IMR-90 (cell line): Measurements from ENCODE around the gene SRPK1. TPM values are rescaled to one million over a fixed set of nuclear protein-coding genes. Genes with fewer than 3 reads are reported as not detected.

ENCODE experiments used
- ATAC-seq: fragments of 200-7000 bp; cut with Tn5 transposase; 2 replicates; pipeline ENCODE4 v1.9.1; 2020; ENCODE audit warnings: low read depth, mild to moderate bottlenecking, moderate library complexity
- BruUV-seq: library from RNA; stranded (reverse); fragments of 400-500 nt; replicated peaks from 2 replicates; lab custom pipeline; 2021; lab: Mats Ljungman, UMichigan
- CTCF ChIA-PET: fragments of 300-600 bp; formaldehyde crosslinking; extraction: SDS; loops from one replicate; lab custom pipeline; 2021; ENCODE audit warnings: antibody characterized with exemption; lab: Yijun Ruan, JAX
- POLR2A ChIA-PET: fragments of 300-600 bp; sonication (Branson Sonifier 250); formaldehyde crosslinking; loops from one replicate; lab custom pipeline; 2022; ENCODE audit warnings: antibody characterized with exemption; ENCODE audit not compliant: unreplicated experiment; lab: Charles Lee
- DNase-seq: peaks from one replicate; pipeline ENCODE4 v3.0.0; 2013
- H2AFZ ChIP-seq: replicated peaks from 2 replicates; pipeline ENCODE3; 2013; ENCODE audit warnings: low read length, mild to moderate bottlenecking; ENCODE audit not compliant: poor library complexity
- H2AK5ac ChIP-seq: 2 replicates; pipeline ENCODE4 v1.6.1; 2013; ENCODE audit warnings: low read depth, low read length, inconsistent platforms
- H2AK9ac ChIP-seq: replicated peaks from 2 replicates; pipeline ENCODE3; 2013; ENCODE audit warnings: mild to moderate bottlenecking, low read depth, low read length, moderate library complexity; ENCODE audit not compliant: poor library complexity
- H2BK120ac ChIP-seq: 2 replicates; pipeline ENCODE4 v1.6.1; 2013; ENCODE audit warnings: low read depth, low read length, inconsistent platforms
- H2BK15ac ChIP-seq: 3 replicates; pipeline ENCODE4 v1.6.1; 2013; ENCODE audit warnings: low read depth, low read length, inconsistent platforms
- H2BK20ac ChIP-seq: 2 replicates; pipeline ENCODE4 v1.6.1; 2013; ENCODE audit warnings: low read depth, mild to moderate bottlenecking, inconsistent platforms, low read length, moderate library complexity
- H2BK5ac ChIP-seq: 2 replicates; pipeline ENCODE4 v1.6.1; 2013; ENCODE audit warnings: mild to moderate bottlenecking, low read depth, low read length, inconsistent platforms; ENCODE audit not compliant: poor library complexity, severe bottlenecking
- H3K14ac ChIP-seq: replicated peaks from 2 replicates; pipeline ENCODE4 v1.6.1; 2013; ENCODE audit warnings: low read depth, low read length, inconsistent platforms
- H3K18ac ChIP-seq: 2 replicates; pipeline ENCODE4 v1.6.1; 2013; ENCODE audit warnings: low read depth, low read length, control low read depth
- H3K23ac ChIP-seq: 2 replicates; pipeline ENCODE4 v1.6.1; 2013; ENCODE audit warnings: low read depth, low read length, inconsistent platforms
- H3K27ac ChIP-seq: 2 replicates; pipeline ENCODE4 v1.5.1; 2013; ENCODE audit warnings: mild to moderate bottlenecking, control low read depth, low read length; ENCODE audit not compliant: insufficient read depth
- H3K27me3 ChIP-seq: 2 replicates; pipeline ENCODE4 v1.6.1; 2013; ENCODE audit warnings: low read length; ENCODE audit not compliant: control insufficient read depth, insufficient read depth
- H3K36me3 ChIP-seq: 2 replicates; pipeline ENCODE4 v1.6.1; 2013; ENCODE audit warnings: low read length, mixed read lengths; ENCODE audit not compliant: control insufficient read depth, insufficient read depth
- H3K4ac ChIP-seq: 2 replicates; pipeline ENCODE4 v1.6.1; 2013; ENCODE audit warnings: low read depth, low read length, inconsistent platforms
- H3K4me1 ChIP-seq: 2 replicates; pipeline ENCODE4 v1.6.1; 2013; ENCODE audit warnings: low read length, mixed read lengths; ENCODE audit not compliant: control insufficient read depth, insufficient read depth
- H3K4me2 ChIP-seq: 2 replicates; pipeline ENCODE4 v1.6.1; 2013; ENCODE audit warnings: low read depth, mild to moderate bottlenecking, control low read depth, low read length, moderate library complexity
- H3K4me3 ChIP-seq: 2 replicates; pipeline ENCODE4 v1.5.1; 2013; ENCODE audit warnings: low read depth, mild to moderate bottlenecking, control low read depth, low read length, moderate library complexity; ENCODE audit not compliant: insufficient read depth
- H3K56ac ChIP-seq: 2 replicates; pipeline ENCODE4 v1.6.1; 2013; ENCODE audit warnings: low read length, inconsistent platforms; ENCODE audit not compliant: insufficient read depth; ENCODE audit errors: extremely low read depth
- H3K79me1 ChIP-seq, 2 experiments: 2 replicates each; pipeline ENCODE4 v1.6.1; 2013; ENCODE audit warnings: low read length in 2 of 2, inconsistent platforms in 1 of 2, low read depth in 1 of 2
- H3K9ac ChIP-seq: 2 replicates; pipeline ENCODE4 v1.6.1; 2013; ENCODE audit warnings: low read depth, low read length, control low read depth
- H3K9me1 ChIP-seq: 2 replicates; pipeline ENCODE4 v1.6.1; 2013; ENCODE audit warnings: low read length, inconsistent platforms; ENCODE audit not compliant: insufficient read depth
- H3K9me3 ChIP-seq: 2 replicates; pipeline ENCODE4 v1.6.1; 2013; ENCODE audit warnings: low read length; ENCODE audit not compliant: control insufficient read depth, insufficient read depth
- H4K20me1 ChIP-seq: 2 replicates; pipeline ENCODE4 v1.6.1; 2013; ENCODE audit warnings: low read length, inconsistent platforms; ENCODE audit not compliant: insufficient read depth
- H4K5ac ChIP-seq: 2 replicates; pipeline ENCODE4 v1.6.1; 2013; ENCODE audit warnings: mild to moderate bottlenecking, low read depth, low read length, control low read depth
- H4K8ac ChIP-seq, 2 experiments: 2 replicates each; pipeline ENCODE4 v1.6.1; 2013; ENCODE audit warnings: low read depth in 2 of 2, low read length in 2 of 2, control low read depth in 1 of 2, inconsistent platforms in 1 of 2
- H4K91ac ChIP-seq: 2 replicates; pipeline ENCODE4 v1.6.1; 2013; ENCODE audit warnings: low read depth, low read length, inconsistent platforms; ENCODE audit not compliant: insufficient read depth
- BHLHE40 ChIP-seq: fragments of 150-350 bp; IDR thresholded peaks from 2 replicates; pipeline ENCODE4 v1.6.1; 2016; ENCODE audit warnings: mild to moderate bottlenecking, low read depth, low read length
- CEBPB ChIP-seq: IDR thresholded peaks from 2 replicates; pipeline ENCODE4 v1.6.1; 2012; ENCODE audit warnings: low read depth, low read length, improper control_type of control experiment
- CHD1 ChIP-seq: IDR thresholded peaks from 2 replicates; pipeline ENCODE4 v1.6.1; 2012; ENCODE audit warnings: low read depth, low read length, improper control_type of control experiment
- CTCF ChIP-seq: conservative IDR thresholded peaks from 2 replicates; pipeline ENCODE4 v1.5.1; 2012; ENCODE audit warnings: mild to moderate bottlenecking, low read depth, low read length, improper control_type of control experiment
- ELK1 ChIP-seq: fragments of 150-350 bp; IDR thresholded peaks from 2 replicates; pipeline ENCODE4 v1.6.1; 2016; ENCODE audit warnings: low read depth, mild to moderate bottlenecking, low read length, moderate library complexity, borderline replicate concordance
- FOS ChIP-seq: fragments of 150-350 bp; IDR thresholded peaks from 2 replicates; pipeline ENCODE4 v1.6.1; 2016; ENCODE audit warnings: low read depth, low read length
- MAFK ChIP-seq: IDR thresholded peaks from 2 replicates; pipeline ENCODE4 v1.6.1; 2012; ENCODE audit warnings: low read depth, low read length, improper control_type of control experiment
- MAZ ChIP-seq: IDR thresholded peaks from 2 replicates; pipeline ENCODE4 v1.6.1; 2012; ENCODE audit warnings: low read depth, mild to moderate bottlenecking, low read length, improper control_type of control experiment, moderate library complexity, borderline replicate concordance
- MXI1 ChIP-seq: IDR thresholded peaks from 2 replicates; pipeline ENCODE4 v1.6.1; 2012; ENCODE audit warnings: low read depth, mild to moderate bottlenecking, low read length, moderate library complexity, borderline replicate concordance
- NFE2L2 ChIP-seq: fragments of 150-350 bp; IDR thresholded peaks from 2 replicates; pipeline ENCODE4 v1.6.1; 2016; ENCODE audit warnings: low read depth, mild to moderate bottlenecking, low read length
- POLR2A ChIP-seq: IDR thresholded peaks from 2 replicates; pipeline ENCODE4 v1.6.1; 2012; ENCODE audit warnings: mild to moderate bottlenecking, low read depth, low read length
- RAD21 ChIP-seq: IDR thresholded peaks from 2 replicates; pipeline ENCODE4 v1.6.1; 2012; ENCODE audit warnings: low read length, improper control_type of control experiment
- RCOR1 ChIP-seq: IDR thresholded peaks from 2 replicates; pipeline ENCODE4 v1.6.1; 2012; ENCODE audit warnings: mild to moderate bottlenecking, low read length, improper control_type of control experiment; ENCODE audit not compliant: insufficient replicate concordance
- RFX5 ChIP-seq: IDR thresholded peaks from 2 replicates; pipeline ENCODE4 v1.8.0; 2012; ENCODE audit warnings: low read depth, mild to moderate bottlenecking, low read length, moderate library complexity
- SMC3 ChIP-seq: fragments of 150-350 bp; IDR thresholded peaks from 2 replicates; pipeline ENCODE4 v1.6.1; 2016; ENCODE audit warnings: low read depth, mild to moderate bottlenecking, antibody characterized with exemption, low read length, moderate library complexity
- USF2 ChIP-seq: fragments of 150-350 bp; IDR thresholded peaks from 2 replicates; pipeline ENCODE4 v1.6.1; 2017; ENCODE audit warnings: mild to moderate bottlenecking, antibody characterized with exemption, low read length, low read depth
- WGBS, 2 experiments: methylation state at CpG; one replicate each; pipeline versions ENCODE4 v1.1.5 to v1.1.7; 2013; ENCODE audit warnings: missing lambda C conversion rate in 2 of 2; ENCODE audit not compliant: insufficient read length in 1 of 2; ENCODE audit errors: extremely low coverage in 2 of 2; 5-methylcytosine and 5-hydroxymethylcytosine counted together
- dilution Hi-C: fragments of 300-500 bp; cut with HindIII; formaldehyde crosslinking; loops from one replicate; pipeline ENCODE4 v1.14.3; 2018; ENCODE audit warnings: low sequenced_read_pairs; ENCODE audit not compliant: unreplicated experiment
- in situ Hi-C: fragments of 300-500 bp; cut with MboI; formaldehyde crosslinking; loops from 3 replicates; pipeline ENCODE4 v1.14.3; 2019; ENCODE audit warnings: low sequenced_read_pairs, inconsistent platforms, mixed read lengths
- intact Hi-C: fragments of 100-400 bp; cut with micrococcal nuclease; formaldehyde crosslinking; loops from 2 replicates; pipeline ENCODE4 v1.10.0; 2022
- polyA plus RNA-seq, 3 experiments: library from polyadenylated mRNA; depleted of rRNA; stranded (reverse); fragments of >200 nt; gene quantifications; 2 replicates each; pipeline ENCODE4 v1.2.3, GENCODE V29; 2012; ENCODE audit warnings: low replicate concordance in 1 of 3
- total RNA-seq: library from RNA; depleted of rRNA; stranded (reverse); fragments of >200 nt; gene quantifications from 2 replicates; pipeline ENCODE4 v1.2.3, GENCODE V29; 2012

The SRPK1 gene
- total and polyA plus RNA-seq, 2 of the 4 experiments (the other 2 are of a cell fraction): 22.5 to 44.6 TPM

- Histone ChIP-seq H2BK15ac (no peak overlapping the region), H3K4me2 (no peak overlapping the region), H3K18ac (no peak overlapping the region), H3K14ac (no peak overlapping the region), H4K8ac (no peak overlapping the region), H3K4me3 (no peak overlapping the region), H2BK5ac (no peak overlapping the region), H2BK120ac (no peak overlapping the region), H3K27ac (no peak overlapping the region), H3K23ac (no peak overlapping the region), H3K4ac (no peak overlapping the region), H2AK5ac (no peak overlapping the region), H3K9me3 (no peaks in the 10 kb centered on the region), H2BK20ac (no peak overlapping the region), H4K91ac (no peak overlapping the region), H3K9me1 (peaks cover 4% of the 10 kb centered on the region), H3K27me3 (peaks cover 8% of the 10 kb centered on the region), H2AK9ac (no peak overlapping the region), H3K36me3 (no peaks in the 10 kb centered on the region), H3K56ac (no peak overlapping the region), H4K20me1 (no peaks in the 10 kb centered on the region), H3K79me1 (no peaks in the 10 kb centered on the region), H3K4me1 (peaks cover 3% of the 10 kb centered on the region; the same call in 1 of the 2 replicates), H3K9ac (no peak overlapping the region), H4K5ac (no peak overlapping the region), H2AFZ (peak overlapping the region; percentile 61)
- POLR2A ChIA-PET: no interaction called here
- peak; percentile 27 for DNase-seq
- dilution Hi-C loops (no loop called here), intact Hi-C loops (no loop called here), in situ Hi-C loops (loop anchor here (25.0 kb wide), 1 partner anchor 417 kb away; no protein-coding TSS in a partner anchor)
- WGBS, 2 experiments: 92% methylated on average over 1 of the region's 7 CpGs; no CpG with 5 or more reads in 1 of the 2 experiments
- BruUV-seq: no TSS peak
- CTCF ChIA-PET: no interaction called here
- TF ChIP-seq USF2 (no peak), RFX5 (no peak), POLR2A (no peak), SMC3 (no peak), CEBPB (no peak), MAZ (no peak), BHLHE40 (no peak), MXI1 (no peak), ELK1 (no peak), RCOR1 (no peak), CHD1 (no peak), NFE2L2 (no peak), CTCF (no peak), RAD21 (no peak), FOS (no peak), MAFK (no peak)
- no peak for ATAC-seq
Observed at GRCh38 chr6:35954333-35954732, 33.4 kb upstream of the SRPK1 start.
